GM12875 (cell line): ENCODE results near the gene COL6A5.

Experiments
- H3K4me3 ChIP-seq: one replicate; pipeline ENCODE4 v1.5.1; 2011; ENCODE audit warnings: low read depth, low read length, control low read depth
- CTCF ChIP-seq: IDR thresholded peaks from 2 replicates; pipeline ENCODE4 v1.5.1; 2011; ENCODE audit warnings: low read depth, mild to moderate bottlenecking, control low read depth, inconsistent platforms, low read length, moderate library complexity, borderline replicate concordance; ENCODE audit not compliant: insufficient read depth

COL6A5 gene

GRCh38 chr3:130515755-130516154, 170.3 kb downstream of the COL6A5 start:
- no peak overlapping the region for H3K4me3 ChIP-seq
- TF ChIP-seq CTCF: no peak

- no peak within 1 kb of the TSS for H3K4me3 ChIP-seq
These were observed 171.4 kb downstream of the COL6A5 start, which contains the start of gene COL6A6 for GRCh38 chr3:130516645-130517512. Gene COL6A6, plus strand, starts transcription at chr3:130517177. Its CDS starts 43,188 bp downstream, at chr3:130560365.

GRCh38 chr3:130517602-130518001, 172.1 kb downstream of the COL6A5 start:
- no peak for TF ChIP-seq CTCF
- no peak overlapping the region for H3K4me3 ChIP-seq

More at GRCh38 chr3:130516645-130517512, 171.4 kb downstream of the COL6A5 start, which contains the start of gene COL6A6:
- no peak for TF ChIP-seq CTCF

- no peak for TF ChIP-seq CTCF
- no peak overlapping the region for H3K4me3 ChIP-seq
These were observed 174.3 kb downstream of the COL6A5 start for GRCh38 chr3:130519754-130520153.

- no peak for TF ChIP-seq CTCF
These were observed 176.9 kb downstream of the COL6A5 start for GRCh38 chr3:130522399-130522798.

GRCh38 chr3:130527426-130527825, 182.0 kb downstream of the COL6A5 start:
- no peak for TF ChIP-seq CTCF
- H3K4me3 ChIP-seq: no peak overlapping the region

More at GRCh38 chr3:130522399-130522798, 176.9 kb downstream of the COL6A5 start:
- H3K4me3 ChIP-seq: no peak overlapping the region

GRCh38 chr3:130528120-130528519, 182.6 kb downstream of the COL6A5 start:
- no peak for TF ChIP-seq CTCF

More at GRCh38 chr3:130528120-130528519, 182.6 kb downstream of the COL6A5 start:
- no peak overlapping the region for H3K4me3 ChIP-seq
